ENCODE results near the gene MSL3B.
A peak's percentile ranks its signal among the peaks of the same experiment; 100 is the strongest.

MSL3B gene

GRCh38 chr2:233854241-233854981, 13.8 kb downstream of the MSL3B start, which contains the start of gene HJURP:
HJURP (minus strand) TSS chr2:233854535; CDS start chr2:233854500, 35 bp downstream.
- Histone ChIP-seq H3K4me1 (replicated peaks) (no peaks in the 10 kb centered on the region), H3K27me3 (replicated peaks; ENCODE audit: insufficient read depth) (no peaks in the 10 kb centered on the region), H3K9me3 (no peaks in the 10 kb centered on the region), H3K27ac (peak within 1 kb of the TSS; percentile 33 to 67), H3K4me3 (peak within 1 kb of the TSS; percentile 51 to 59), H3K36me3 (no peaks in the 10 kb centered on the region)
- whole genome bisulfite sequencing: under 1% methylated on average over 57 of the region's 60 CpGs
- peak; percentile 42 for TF ChIP-seq POLR2A (IDR thresholded peaks at IDR 0.05)
- TF ChIP-seq POLR2AphosphoS5 (IDR thresholded peaks at IDR 0.05): peak; percentile 94
- TF ChIP-seq CTCF (IDR thresholded peaks at IDR 0.05): no peak
- DNase-seq (ENCODE audit: low spot score): peak; percentile 93
- intact Hi-C loops (cut with DNase I): no loop called here

GRCh38 chr2:233853883-233854240, 14.3 kb downstream of the MSL3B start:
- no peaks in the 10 kb centered on the region for H3K4me1 ChIP-seq (replicated peaks)
- H3K9me3 ChIP-seq: no peaks in the 10 kb centered on the region
- 2% methylated on average over 18 of the region's 25 CpGs for WGBS
- no peak for TF ChIP-seq CTCF (IDR thresholded peaks at IDR 0.05)
- TF ChIP-seq POLR2A (IDR thresholded peaks at IDR 0.05): no peak
- TF ChIP-seq POLR2AphosphoS5 (IDR thresholded peaks at IDR 0.05): no peak
- DNase-seq (ENCODE audit: low spot score): no peak
- peak overlapping the region; percentile 51 to 59 for H3K4me3 ChIP-seq
- no peaks in the 10 kb centered on the region for H3K27me3 ChIP-seq (replicated peaks; ENCODE audit: insufficient read depth)
- H3K36me3 ChIP-seq: no peaks in the 10 kb centered on the region
- intact Hi-C loops (cut with DNase I): no loop called here
- H3K27ac ChIP-seq: no peak overlapping the region

GRCh38 chr2:233853353-233853752, 14.8 kb downstream of the MSL3B start:
- no peaks in the 10 kb centered on the region for H3K27me3 ChIP-seq (replicated peaks; ENCODE audit: insufficient read depth)
- TF ChIP-seq CTCF (IDR thresholded peaks at IDR 0.05) (no peak), POLR2A (IDR thresholded peaks at IDR 0.05) (no peak), POLR2AphosphoS5 (IDR thresholded peaks at IDR 0.05) (no peak)
- H3K4me1 ChIP-seq (replicated peaks): no peaks in the 10 kb centered on the region
- no peak overlapping the region for H3K27ac ChIP-seq
- H3K9me3 ChIP-seq: no peaks in the 10 kb centered on the region
- intact Hi-C loops (cut with DNase I): no loop called here
- H3K36me3 ChIP-seq: no peaks in the 10 kb centered on the region
- 29% methylated on average over 8 of the region's 8 CpGs for WGBS
- no peak overlapping the region for H3K4me3 ChIP-seq
- DNase-seq (ENCODE audit: low spot score): no peak

DNA sequence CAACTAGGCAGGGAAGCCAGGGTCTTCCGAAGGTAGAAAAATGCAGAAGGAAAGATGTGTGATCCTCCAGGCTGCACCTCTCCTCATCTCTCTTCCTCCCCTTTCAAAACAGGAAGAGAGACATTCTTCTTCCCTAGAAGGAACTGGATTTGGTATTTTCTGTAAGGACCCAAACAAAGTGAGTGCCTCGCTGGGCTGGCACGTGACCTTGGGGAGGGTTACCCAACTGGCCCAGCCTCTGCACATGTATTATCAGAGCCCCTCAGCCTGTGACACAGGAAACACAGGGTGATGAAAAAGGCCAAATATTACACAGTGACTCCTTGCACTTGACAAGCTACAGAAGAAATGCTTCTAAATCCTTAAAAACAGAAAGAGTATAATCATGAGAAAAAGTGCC, 16.1 kb downstream of the MSL3B start:
- Histone ChIP-seq H3K4me3 (no peak overlapping the region), H3K9me3 (no peaks in the 10 kb centered on the region), H3K36me3 (no peaks in the 10 kb centered on the region), H3K27me3 (replicated peaks; ENCODE audit: insufficient read depth) (no peaks in the 10 kb centered on the region), H3K4me1 (replicated peaks) (no peaks in the 10 kb centered on the region), H3K27ac (no peak overlapping the region)
- WGBS: 58% methylated on average over 3 of the region's 3 CpGs
- no peak for TF ChIP-seq CTCF (IDR thresholded peaks at IDR 0.05)
- no peak for TF ChIP-seq POLR2AphosphoS5 (IDR thresholded peaks at IDR 0.05)
- TF ChIP-seq POLR2A (IDR thresholded peaks at IDR 0.05): no peak
- intact Hi-C loops (cut with DNase I): no loop called here
- DNase-seq (ENCODE audit: low spot score): no peak

GRCh38 chr2:233851169-233851568, 17.0 kb downstream of the MSL3B start:
- DNase-seq (ENCODE audit: low spot score): no peak
- H3K27me3 ChIP-seq (replicated peaks; ENCODE audit: insufficient read depth): no peaks in the 10 kb centered on the region
- H3K27ac ChIP-seq: no peak overlapping the region
- TF ChIP-seq POLR2AphosphoS5 (IDR thresholded peaks at IDR 0.05): no peak
- WGBS: 96% methylated on average over 6 of the region's 6 CpGs
- H3K4me3 ChIP-seq: no peak overlapping the region
- H3K4me1 ChIP-seq (replicated peaks): no peaks in the 10 kb centered on the region
- intact Hi-C loops (cut with DNase I): no loop called here
- no peaks in the 10 kb centered on the region for H3K9me3 ChIP-seq
- no peaks in the 10 kb centered on the region for H3K36me3 ChIP-seq
